Ishikawa (cell line): ENCODE measurements around the gene CFAP65.

Experiments
- CEBPB ChIP-seq: IDR thresholded peaks from 2 replicates; pipeline ENCODE4 v1.6.1; 2012
- CREB1 ChIP-seq: IDR thresholded peaks from 2 replicates; pipeline ENCODE4 v1.6.1; 2012; ENCODE audit warnings: low read depth
- EGR1 ChIP-seq: IDR thresholded peaks from 2 replicates; pipeline ENCODE4 v1.6.1; 2012
- EP300 ChIP-seq: IDR thresholded peaks from 2 replicates; pipeline ENCODE4 v1.6.1; 2012; ENCODE audit warnings: borderline replicate concordance
- FOXM1 ChIP-seq: IDR thresholded peaks from 2 replicates; pipeline ENCODE4 v1.6.1; 2012; ENCODE audit warnings: low read depth, borderline replicate concordance
- MAX ChIP-seq: IDR thresholded peaks from 2 replicates; pipeline ENCODE4 v1.6.1; 2012
- NFIC ChIP-seq: IDR thresholded peaks from 2 replicates; pipeline ENCODE4 v1.6.1; 2012
- RAD21 ChIP-seq: IDR thresholded peaks from 2 replicates; pipeline ENCODE4 v1.6.1; 2012; ENCODE audit warnings: low read depth
- REST ChIP-seq: IDR thresholded peaks from 2 replicates; pipeline ENCODE4 v1.6.1; 2012; ENCODE audit warnings: low read depth, mild to moderate bottlenecking
- TAF1 ChIP-seq: IDR thresholded peaks from 2 replicates; pipeline ENCODE4 v1.6.1; 2012; ENCODE audit warnings: low read depth, mild to moderate bottlenecking
- TCF12 ChIP-seq: IDR thresholded peaks from 2 replicates; pipeline ENCODE4 v1.6.1; 2012; ENCODE audit warnings: low read depth
- TEAD4 ChIP-seq: IDR thresholded peaks from 2 replicates; pipeline ENCODE4 v1.6.1; 2012
- USF1 ChIP-seq: IDR thresholded peaks from 2 replicates; pipeline ENCODE4 v1.6.1; 2012
- YY1 ChIP-seq: IDR thresholded peaks from 2 replicates; pipeline ENCODE4 v1.6.1; 2012; ENCODE audit warnings: low read depth
- ZBTB7A ChIP-seq: IDR thresholded peaks from 2 replicates; pipeline ENCODE4 v1.6.1; 2012; ENCODE audit warnings: low read depth

Gene CFAP65

GRCh38 chr2:218995561-218995960, 45.8 kb downstream of the CFAP65 start:
- TF ChIP-seq USF1, result no peak
- no peak for TF ChIP-seq ZBTB7A
- TF ChIP-seq TAF1, result no peak
- no peak for TF ChIP-seq CEBPB
- TF ChIP-seq TCF12, result no peak
- TF ChIP-seq NFIC, result no peak

GRCh38 chr2:218993345-218994315, 47.7 kb downstream of the CFAP65 start, which contains the start of gene CRYBA2:
CRYBA2 (minus strand) TSS chr2:218993422; CDS start chr2:218993176, 246 bp downstream.
- TF ChIP-seq EP300 (no peak), TEAD4 (no peak), CREB1 (no peak), TAF1 (no peak), EGR1 (no peak), REST (no peak), MAX (no peak), RAD21 (no peak), FOXM1 (no peak), YY1 (no peak), ZBTB7A (no peak), TCF12 (no peak), NFIC (no peak), USF1 (no peak), CEBPB (no peak)

- TF ChIP-seq CEBPB, result no peak
- TF ChIP-seq YY1, result no peak
- TF ChIP-seq RAD21, result no peak
- no peak for TF ChIP-seq ZBTB7A
Measured at GRCh38 chr2:218992703-218993344, 48.5 kb downstream of the CFAP65 start.

GRCh38 chr2:218992196-218992595, 49.1 kb downstream of the CFAP65 start:
- no peak for TF ChIP-seq YY1
- no peak for TF ChIP-seq CEBPB
- no peak for TF ChIP-seq EGR1
- no peak for TF ChIP-seq CREB1
- no peak for TF ChIP-seq ZBTB7A
- TF ChIP-seq EP300, result no peak
- TF ChIP-seq USF1, result no peak
- TF ChIP-seq TEAD4, result no peak
- TF ChIP-seq TAF1, result no peak
- no peak for TF ChIP-seq TCF12
- no peak for TF ChIP-seq NFIC
- TF ChIP-seq FOXM1, result no peak
- no peak for TF ChIP-seq MAX

GRCh38 chr2:218991674-218992168, 49.6 kb downstream of the CFAP65 start:
- TF ChIP-seq NFIC (no peak), REST (peak; percentile 86), MAX (peak; percentile 30; the same call in 1 of the 2 replicates), TEAD4 (peak; percentile 71)
